Fibroblast of skin of back (primary cell): ENCODE measurements around the gene CCR9.

Source experiments
- DNase-seq: peaks from one replicate; pipeline ENCODE4 v3.0.0-alpha.2; 2013

CCR9 gene

DNA sequence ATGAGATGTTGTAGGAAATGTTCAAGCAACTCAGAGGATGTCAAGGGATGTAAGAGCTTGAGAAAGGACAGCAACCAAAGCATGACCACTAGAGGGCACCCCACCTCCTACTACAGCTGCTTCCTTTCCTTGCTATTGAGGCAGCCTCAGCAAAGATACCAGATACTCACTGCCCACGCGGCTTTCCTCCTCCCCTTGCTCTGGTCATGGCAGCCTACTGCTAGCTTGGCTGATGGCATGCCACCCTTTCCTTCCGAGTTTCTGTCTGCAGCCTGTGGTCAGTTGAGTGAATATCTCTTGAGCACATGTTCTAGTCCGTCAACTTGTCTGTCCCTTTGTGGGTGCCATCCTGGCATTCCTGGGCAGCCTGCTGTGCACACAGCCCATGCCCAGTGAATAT is 52.5 kb downstream of the CCR9 start:
- peak; percentile 81 for DNase-seq

DNA sequence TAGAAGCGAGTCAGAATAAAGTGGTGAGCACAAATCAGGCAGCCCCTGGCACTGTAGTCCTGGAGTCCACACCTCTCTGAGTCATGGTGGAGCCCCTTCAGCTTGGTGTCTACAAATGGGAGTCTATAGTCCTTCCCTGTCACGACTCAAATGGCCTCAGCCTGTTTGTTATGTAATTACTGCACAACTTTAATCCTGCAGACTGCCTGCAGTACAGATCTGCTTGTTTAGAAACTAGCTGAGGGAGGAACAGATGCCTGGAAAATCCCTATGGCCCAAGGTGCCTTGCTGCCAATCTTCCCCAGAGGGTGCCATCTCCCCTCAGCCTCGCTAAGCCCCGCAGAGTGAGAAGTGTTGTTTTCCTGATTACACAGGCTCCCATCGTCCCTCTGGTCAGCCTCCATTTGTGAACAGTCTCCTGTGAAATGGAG is 53.0 kb downstream of the CCR9 start:
- peak; percentile 15 for DNase-seq

DNA sequence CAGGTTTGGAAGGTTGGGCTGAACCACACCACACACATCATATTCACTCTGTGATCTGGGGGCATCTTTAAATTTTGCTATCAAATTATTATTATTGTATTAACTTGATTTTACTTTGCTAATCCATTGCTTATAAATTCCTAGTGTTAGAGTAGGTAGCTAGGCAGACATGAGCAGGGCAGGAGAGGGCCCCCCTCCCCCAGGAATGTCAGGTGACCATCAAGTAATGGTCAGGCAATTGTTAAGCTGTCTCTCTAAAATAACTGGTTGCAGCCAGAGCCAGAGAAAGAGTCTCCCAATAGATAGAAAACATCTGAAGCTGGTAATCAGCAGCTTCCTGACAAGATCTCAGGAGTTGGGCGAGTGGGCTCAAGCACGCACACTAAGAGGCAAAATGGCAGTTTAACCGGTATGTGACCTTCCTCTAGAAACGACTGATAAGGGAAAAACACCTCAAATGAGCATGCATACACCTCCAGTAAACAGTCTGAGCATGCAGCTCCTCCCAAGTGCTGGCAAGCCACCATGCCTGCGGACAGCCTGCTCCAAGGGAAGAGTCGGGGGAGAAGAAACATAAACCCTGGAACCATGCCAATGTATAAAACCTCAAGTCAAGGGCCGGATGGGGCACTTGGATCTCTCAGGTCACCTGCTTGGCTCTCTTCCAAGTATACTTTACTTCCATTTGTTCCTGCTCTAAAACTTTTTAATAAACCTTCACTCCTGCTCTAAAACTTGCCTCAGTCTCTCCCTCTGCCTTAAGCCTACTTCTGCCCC is 53.8 kb downstream of the CCR9 start:
- DNase-seq: no peak

DNA sequence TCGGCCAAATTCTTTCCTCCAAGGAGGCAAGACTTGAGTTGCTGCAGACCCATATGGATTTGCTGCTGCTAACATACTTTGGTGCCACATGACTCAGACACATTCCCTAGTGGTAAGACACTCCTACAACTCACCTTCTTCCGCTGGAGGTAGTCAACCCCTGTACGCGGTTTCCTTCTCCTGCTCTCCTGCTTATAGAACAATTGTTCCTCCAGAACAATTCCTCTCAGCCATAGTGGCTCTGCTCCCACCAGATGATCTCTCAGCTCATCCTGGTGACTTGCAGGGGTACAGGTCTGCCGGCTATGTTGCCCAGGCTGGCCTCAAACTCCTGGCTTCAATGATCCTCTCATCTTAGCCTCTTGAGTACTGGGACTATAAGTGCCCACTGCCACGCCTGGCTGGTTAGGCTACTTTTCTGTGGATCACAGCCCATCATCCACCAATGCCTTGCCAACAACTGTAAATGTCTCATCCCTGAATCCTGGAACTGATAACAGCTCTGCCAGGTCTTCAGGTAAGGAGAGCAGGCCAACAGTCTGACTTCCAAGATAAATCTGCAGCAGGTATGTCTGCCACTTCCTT is 54.5 kb downstream of the CCR9 start:
- no peak for DNase-seq

GRCh38 chr3:45942051-45942825 is 55.9 kb downstream of the CCR9 start:
- DNase-seq: no peak

GRCh38 chr3:45943207-45943846 is 57.0 kb downstream of the CCR9 start, which contains the start of gene CXCR6:
Gene CXCR6 (plus strand): TSS chr3:45943464. CDS start chr3:45946482, 3,018 bp downstream.
- DNase-seq: peak; percentile 7

GRCh38 chr3:45944830-45945620 is 58.7 kb downstream of the CCR9 start:
- DNase-seq: no peak

DNA sequence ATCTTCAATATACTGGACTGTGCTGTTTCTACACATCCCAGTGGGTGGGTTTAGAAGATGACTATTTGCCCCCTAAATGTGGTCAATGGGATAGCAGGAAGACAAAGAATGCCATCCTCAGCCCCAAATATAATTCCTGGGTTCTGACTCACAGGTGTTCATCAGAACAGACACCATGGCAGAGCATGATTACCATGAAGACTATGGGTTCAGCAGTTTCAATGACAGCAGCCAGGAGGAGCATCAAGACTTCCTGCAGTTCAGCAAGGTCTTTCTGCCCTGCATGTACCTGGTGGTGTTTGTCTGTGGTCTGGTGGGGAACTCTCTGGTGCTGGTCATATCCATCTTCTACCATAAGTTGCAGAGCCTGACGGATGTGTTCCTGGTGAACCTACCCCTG is 60.0 kb downstream of the CCR9 start:
- DNase-seq: peak; percentile 45

GRCh38 chr3:45946875-45947274 is 60.5 kb downstream of the CCR9 start:
- DNase-seq: no peak

- peak; percentile 22 for DNase-seq
These were observed 61.0 kb downstream of the CCR9 start for GRCh38 chr3:45947361-45947760.

DNA sequence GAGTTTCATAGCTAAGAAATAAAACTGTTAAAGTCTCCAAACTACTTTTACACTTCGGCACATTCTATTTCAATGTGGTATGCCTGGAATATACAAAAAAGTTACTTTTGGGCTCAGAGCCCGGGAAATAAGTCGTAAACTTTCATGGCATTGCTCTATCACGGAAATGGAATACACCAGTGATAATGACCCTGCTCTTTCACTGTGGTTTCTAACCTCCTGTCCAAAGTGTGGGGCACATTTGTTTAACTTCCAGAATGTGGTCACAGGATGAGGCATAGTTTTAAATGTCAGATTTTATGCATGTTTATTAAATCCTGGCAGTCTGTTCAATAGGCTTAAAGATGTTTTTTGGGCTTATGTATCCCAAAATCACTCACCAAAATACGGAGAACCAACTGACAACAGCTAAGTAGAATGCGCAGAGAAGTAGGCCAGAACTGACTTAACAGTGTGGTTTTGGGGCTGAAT is 62.0 kb downstream of the CCR9 start:
- DNase-seq: peak; percentile 24

- DNase-seq: no peak
These were observed 62.5 kb downstream of the CCR9 start for GRCh38 chr3:45948881-45949280.

DNA sequence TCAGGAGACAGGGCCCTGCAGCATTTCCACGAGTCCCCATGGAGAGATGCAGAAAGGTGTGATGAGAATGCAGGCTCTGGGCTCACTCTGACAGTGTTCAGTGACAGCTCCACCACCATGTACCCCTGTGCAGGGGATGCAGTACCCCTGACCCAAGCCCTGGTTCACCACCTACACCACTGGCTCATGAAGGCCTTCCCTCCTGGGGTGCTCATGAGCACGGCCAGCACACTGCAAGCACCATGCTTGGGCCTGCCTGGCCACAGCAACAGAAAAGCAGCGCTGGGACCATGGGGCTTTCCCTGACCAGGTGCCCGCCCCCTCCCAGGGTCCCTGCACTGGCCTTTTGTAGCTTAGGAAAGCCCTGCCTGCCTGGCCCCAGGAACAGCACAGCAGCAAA is 63.1 kb downstream of the CCR9 start:
- no peak for DNase-seq

- no peak for DNase-seq
These were observed 63.8 kb downstream of the CCR9 start for GRCh38 chr3:45950131-45950530.

- no peak for DNase-seq
These were observed 64.6 kb downstream of the CCR9 start for GRCh38 chr3:45950686-45951600.

DNA sequence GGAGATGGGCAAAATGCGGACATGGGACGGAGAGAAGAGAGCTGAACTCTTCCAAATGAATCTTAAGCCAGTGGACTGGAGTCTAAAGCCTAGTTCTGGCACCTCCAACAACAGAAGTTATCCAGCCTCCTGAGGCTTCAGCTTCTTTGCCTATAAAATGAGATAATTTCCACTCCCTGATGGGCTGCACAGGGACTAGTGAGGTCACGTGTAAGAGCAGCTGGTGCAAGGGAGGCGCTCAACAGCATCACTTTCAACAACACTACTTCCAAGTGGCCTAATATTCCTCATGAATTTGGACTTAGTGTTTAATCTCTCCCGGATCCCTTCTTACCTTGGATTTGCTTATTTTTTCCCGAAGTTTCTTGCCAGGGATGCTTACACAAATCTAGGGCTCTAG is 65.6 kb downstream of the CCR9 start:
- DNase-seq: no peak

DNA sequence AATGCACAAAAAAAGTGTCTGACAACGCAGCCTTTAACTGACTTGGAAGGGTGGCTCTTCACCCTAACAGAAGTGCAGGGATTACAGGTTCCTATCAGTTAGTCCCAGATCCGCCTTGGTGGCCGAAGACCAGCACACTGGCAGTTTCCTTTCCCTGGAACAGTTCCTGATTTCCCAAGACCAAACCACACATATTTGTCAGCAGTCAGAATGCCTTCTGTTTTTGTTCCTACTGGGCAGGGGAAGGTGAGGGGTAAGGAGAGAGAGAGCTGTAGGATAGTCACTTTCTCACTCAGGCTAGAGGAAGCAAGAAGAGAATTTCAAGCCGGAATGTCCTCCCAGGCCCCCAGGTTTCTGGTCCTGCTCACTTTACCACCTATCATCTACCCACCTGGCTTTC is 66.1 kb downstream of the CCR9 start:
- DNase-seq: no peak
